ENCODE results near the gene ENTR1. TPM values are rescaled to one million over a fixed set of nuclear protein-coding genes. Genes with fewer than 3 reads are reported as not detected.

ENTR1 gene
- total and polyA plus RNA-seq, 2 of the 13 experiments (the other 11 are each of a cell fraction or from before 2014, with no cell fraction given): 70.1 to 76.4 TPM

DNA sequence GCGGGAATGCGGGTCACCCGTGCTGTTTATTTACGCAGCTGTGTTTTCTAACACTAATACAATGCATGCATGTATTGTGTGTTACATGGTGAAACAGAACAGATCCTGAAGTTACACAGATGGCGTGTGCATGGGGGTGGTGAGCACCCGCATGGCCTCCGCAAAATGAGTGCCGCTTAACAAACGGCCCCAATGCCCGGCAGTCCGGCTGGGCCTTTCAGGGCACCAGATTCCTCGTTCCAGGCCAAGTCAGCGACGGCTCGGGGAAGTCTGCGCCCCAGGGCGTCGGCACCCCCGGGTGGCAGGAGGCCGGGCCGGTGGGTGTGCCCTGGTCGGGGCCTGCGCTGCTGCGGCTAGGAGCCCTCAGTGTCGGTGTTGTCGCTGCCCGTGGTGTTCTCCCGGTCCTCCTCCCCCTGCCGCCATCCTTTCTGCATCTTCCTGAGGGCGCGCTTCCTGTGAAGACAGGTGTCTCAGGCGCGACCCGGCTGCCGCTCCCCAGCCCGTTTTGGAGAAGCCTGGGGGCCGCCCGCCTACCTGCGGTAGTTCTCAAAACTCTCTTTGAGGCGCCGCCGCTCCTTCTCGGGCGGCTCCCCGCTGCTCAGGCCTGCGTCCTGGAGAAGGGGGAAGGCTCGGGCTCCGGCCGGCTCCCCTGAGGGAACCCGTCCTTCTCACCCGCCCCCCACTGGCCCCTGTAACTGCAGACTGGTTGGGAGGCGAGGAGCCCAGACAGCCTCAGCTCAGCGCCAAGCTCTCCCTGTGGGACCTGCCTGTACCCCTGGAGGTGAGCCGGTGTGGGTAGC, 46.3 kb downstream of the ENTR1 start (continued):
- TF ChIP-seq, protein P1, sequence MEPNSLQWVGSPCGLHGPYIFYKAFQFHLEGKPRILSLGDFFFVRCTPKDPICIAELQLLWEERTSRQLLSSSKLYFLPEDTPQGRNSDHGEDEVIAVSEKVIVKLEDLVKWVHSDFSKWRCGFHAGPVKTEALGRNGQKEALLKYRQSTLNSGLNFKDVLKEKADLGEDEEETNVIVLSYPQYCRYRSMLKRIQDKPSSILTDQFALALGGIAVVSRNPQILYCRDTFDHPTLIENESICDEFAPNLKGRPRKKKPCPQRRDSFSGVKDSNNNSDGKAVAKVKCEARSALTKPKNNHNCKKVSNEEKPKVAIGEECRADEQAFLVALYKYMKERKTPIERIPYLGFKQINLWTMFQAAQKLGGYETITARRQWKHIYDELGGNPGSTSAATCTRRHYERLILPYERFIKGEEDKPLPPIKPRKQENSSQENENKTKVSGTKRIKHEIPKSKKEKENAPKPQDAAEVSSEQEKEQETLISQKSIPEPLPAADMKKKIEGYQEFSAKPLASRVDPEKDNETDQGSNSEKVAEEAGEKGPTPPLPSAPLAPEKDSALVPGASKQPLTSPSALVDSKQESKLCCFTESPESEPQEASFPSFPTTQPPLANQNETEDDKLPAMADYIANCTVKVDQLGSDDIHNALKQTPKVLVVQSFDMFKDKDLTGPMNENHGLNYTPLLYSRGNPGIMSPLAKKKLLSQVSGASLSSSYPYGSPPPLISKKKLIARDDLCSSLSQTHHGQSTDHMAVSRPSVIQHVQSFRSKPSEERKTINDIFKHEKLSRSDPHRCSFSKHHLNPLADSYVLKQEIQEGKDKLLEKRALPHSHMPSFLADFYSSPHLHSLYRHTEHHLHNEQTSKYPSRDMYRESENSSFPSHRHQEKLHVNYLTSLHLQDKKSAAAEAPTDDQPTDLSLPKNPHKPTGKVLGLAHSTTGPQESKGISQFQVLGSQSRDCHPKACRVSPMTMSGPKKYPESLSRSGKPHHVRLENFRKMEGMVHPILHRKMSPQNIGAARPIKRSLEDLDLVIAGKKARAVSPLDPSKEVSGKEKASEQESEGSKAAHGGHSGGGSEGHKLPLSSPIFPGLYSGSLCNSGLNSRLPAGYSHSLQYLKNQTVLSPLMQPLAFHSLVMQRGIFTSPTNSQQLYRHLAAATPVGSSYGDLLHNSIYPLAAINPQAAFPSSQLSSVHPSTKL (CRISPR knock-in tag; IDR thresholded peaks at IDR 0.05): no peak
- TF ChIP-seq ZNF260 (CRISPR knock-in tag; IDR thresholded peaks at IDR 0.05; ENCODE audit: borderline replicate concordance, low read depth) (no peak), ZNF724P (CRISPR knock-in tag; IDR thresholded peaks at IDR 0.05; ENCODE audit: borderline replicate concordance) (peak; percentile 59; the same call in 1 of the 2 replicates), ZNF121 (CRISPR knock-in tag; IDR thresholded peaks at IDR 0.05) (no peak), POLR2A (IDR thresholded peaks at IDR 0.05; ENCODE audit: insufficient read depth in 1 of 2, low read depth in 2 of 2, low read length in 2 of 2) (0 out of 4 replicates have a peak, but pooled peaks of 1 of the 2 experiments have one; percentile 28), NFKB2 (CRISPR knock-in tag; IDR thresholded peaks at IDR 0.05; ENCODE audit: borderline replicate concordance) (no peak), SIX4 (CRISPR knock-in tag; IDR thresholded peaks at IDR 0.05) (no peak), NFYB (CRISPR knock-in tag; IDR thresholded peaks at IDR 0.05) (no peak), NR3C1 (CRISPR knock-in tag; IDR thresholded peaks at IDR 0.05) (no peak), ZNF572 (CRISPR knock-in tag; IDR thresholded peaks at IDR 0.05) (0 out of 2 replicates have a peak, but pooled peaks have one; percentile 43), ZNF660 (CRISPR knock-in tag; IDR thresholded peaks at IDR 0.05; ENCODE audit: borderline replicate concordance, low read depth) (no peak), ZNF746 (CRISPR knock-in tag; IDR thresholded peaks at IDR 0.05) (no peak), MIER3 (CRISPR knock-in tag; IDR thresholded peaks at IDR 0.05; ENCODE audit: borderline replicate concordance) (0 out of 2 replicates have a peak, but pooled peaks have one; percentile 4)
- TF ChIP-seq, protein P2, sequence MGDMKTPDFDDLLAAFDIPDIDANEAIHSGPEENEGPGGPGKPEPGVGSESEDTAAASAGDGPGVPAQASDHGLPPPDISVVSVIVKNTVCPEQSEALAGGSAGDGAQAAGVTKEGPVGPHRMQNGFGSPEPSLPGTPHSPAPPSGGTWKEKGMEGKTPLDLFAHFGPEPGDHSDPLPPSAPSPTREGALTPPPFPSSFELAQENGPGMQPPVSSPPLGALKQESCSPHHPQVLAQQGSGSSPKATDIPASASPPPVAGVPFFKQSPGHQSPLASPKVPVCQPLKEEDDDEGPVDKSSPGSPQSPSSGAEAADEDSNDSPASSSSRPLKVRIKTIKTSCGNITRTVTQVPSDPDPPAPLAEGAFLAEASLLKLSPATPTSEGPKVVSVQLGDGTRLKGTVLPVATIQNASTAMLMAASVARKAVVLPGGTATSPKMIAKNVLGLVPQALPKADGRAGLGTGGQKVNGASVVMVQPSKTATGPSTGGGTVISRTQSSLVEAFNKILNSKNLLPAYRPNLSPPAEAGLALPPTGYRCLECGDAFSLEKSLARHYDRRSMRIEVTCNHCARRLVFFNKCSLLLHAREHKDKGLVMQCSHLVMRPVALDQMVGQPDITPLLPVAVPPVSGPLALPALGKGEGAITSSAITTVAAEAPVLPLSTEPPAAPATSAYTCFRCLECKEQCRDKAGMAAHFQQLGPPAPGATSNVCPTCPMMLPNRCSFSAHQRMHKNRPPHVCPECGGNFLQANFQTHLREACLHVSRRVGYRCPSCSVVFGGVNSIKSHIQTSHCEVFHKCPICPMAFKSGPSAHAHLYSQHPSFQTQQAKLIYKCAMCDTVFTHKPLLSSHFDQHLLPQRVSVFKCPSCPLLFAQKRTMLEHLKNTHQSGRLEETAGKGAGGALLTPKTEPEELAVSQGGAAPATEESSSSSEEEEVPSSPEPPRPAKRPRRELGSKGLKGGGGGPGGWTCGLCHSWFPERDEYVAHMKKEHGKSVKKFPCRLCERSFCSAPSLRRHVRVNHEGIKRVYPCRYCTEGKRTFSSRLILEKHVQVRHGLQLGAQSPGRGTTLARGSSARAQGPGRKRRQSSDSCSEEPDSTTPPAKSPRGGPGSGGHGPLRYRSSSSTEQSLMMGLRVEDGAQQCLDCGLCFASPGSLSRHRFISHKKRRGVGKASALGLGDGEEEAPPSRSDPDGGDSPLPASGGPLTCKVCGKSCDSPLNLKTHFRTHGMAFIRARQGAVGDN (CRISPR knock-in tag; IDR thresholded peaks at IDR 0.05): peak; percentile 19; the same call in 1 of the 2 replicates
- TF ChIP-seq, protein P3, sequence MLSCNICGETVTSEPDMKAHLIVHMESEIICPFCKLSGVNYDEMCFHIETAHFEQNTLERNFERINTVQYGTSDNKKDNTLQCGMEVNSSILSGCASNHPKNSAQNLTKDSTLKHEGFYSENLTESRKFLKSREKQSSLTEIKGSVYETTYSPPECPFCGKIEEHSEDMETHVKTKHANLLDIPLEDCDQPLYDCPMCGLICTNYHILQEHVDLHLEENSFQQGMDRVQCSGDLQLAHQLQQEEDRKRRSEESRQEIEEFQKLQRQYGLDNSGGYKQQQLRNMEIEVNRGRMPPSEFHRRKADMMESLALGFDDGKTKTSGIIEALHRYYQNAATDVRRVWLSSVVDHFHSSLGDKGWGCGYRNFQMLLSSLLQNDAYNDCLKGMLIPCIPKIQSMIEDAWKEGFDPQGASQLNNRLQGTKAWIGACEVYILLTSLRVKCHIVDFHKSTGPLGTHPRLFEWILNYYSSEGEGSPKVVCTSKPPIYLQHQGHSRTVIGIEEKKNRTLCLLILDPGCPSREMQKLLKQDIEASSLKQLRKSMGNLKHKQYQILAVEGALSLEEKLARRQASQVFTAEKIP (CRISPR knock-in tag; IDR thresholded peaks at IDR 0.05; ENCODE audit: borderline replicate concordance): no peak
- TF ChIP-seq, protein P4, sequence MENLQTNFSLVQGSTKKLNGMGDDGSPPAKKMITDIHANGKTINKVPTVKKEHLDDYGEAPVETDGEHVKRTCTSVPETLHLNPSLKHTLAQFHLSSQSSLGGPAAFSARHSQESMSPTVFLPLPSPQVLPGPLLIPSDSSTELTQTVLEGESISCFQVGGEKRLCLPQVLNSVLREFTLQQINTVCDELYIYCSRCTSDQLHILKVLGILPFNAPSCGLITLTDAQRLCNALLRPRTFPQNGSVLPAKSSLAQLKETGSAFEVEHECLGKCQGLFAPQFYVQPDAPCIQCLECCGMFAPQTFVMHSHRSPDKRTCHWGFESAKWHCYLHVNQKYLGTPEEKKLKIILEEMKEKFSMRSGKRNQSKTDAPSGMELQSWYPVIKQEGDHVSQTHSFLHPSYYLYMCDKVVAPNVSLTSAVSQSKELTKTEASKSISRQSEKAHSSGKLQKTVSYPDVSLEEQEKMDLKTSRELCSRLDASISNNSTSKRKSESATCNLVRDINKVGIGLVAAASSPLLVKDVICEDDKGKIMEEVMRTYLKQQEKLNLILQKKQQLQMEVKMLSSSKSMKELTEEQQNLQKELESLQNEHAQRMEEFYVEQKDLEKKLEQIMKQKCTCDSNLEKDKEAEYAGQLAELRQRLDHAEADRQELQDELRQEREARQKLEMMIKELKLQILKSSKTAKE (CRISPR knock-in tag; IDR thresholded peaks at IDR 0.05; ENCODE audit: borderline replicate concordance): no peak

All from HepG2 (cell line).